Psoas muscle (tissue), 8 donors: ENCODE data around the gene TMED7. TPM values are rescaled to one million over a fixed set of nuclear protein-coding genes. Genes with fewer than 3 reads are reported as not detected.

Source experiments
- ATAC-seq, 4 donors: fragments of 200-7000 bp; cut with Tn5 transposase; one replicate each; pipeline ENCODE4 v1.9.1; 2020; ENCODE audit warnings: moderate library complexity in 3 of 4, mild to moderate bottlenecking in 2 of 4
- DNase-seq, 2 donors: peaks; one replicate each; pipeline ENCODE4 v3.0.0-alpha.2; 2020
- H3K27ac ChIP-seq: fragments of 200-600 bp; one replicate; pipeline ENCODE4 v1.8.0; 2022
- H3K27me3 ChIP-seq, 3 donors: fragments of 200-600 bp in 1 of 3; one replicate each; pipeline versions ENCODE4 v1.6.1 to v1.8.0; 2013 to 2022; ENCODE audit warnings: low read length in 2 of 3, mild to moderate bottlenecking in 2 of 3, moderate library complexity in 1 of 3; ENCODE audit not compliant: insufficient read depth in 3 of 3
- H3K36me3 ChIP-seq, 2 donors: fragments of 200-600 bp in 1 of 2; one replicate each; pipeline versions ENCODE4 v1.6.1 to v1.8.0; 2013 to 2022; ENCODE audit warnings: low read depth in 1 of 2, mild to moderate bottlenecking in 1 of 2, moderate library complexity in 1 of 2; ENCODE audit not compliant: insufficient read depth in 1 of 2
- H3K4me1 ChIP-seq: fragments of 200-600 bp; one replicate; pipeline ENCODE4 v1.8.0; 2022
- H3K4me3 ChIP-seq: fragments of 200-600 bp; one replicate; pipeline ENCODE4 v1.8.0; 2022; ENCODE audit warnings: mild to moderate bottlenecking
- H3K9me3 ChIP-seq: fragments of 200-600 bp; one replicate; pipeline ENCODE4 v1.8.0; 2022
- CTCF ChIP-seq: fragments of 200-600 bp; IDR thresholded peaks from one replicate; pipeline ENCODE4 v1.8.0; 2022; ENCODE audit warnings: antibody characterized with exemption
- WGBS, 3 donors: extraction: QIAGEN DNeasy Blood & Tissue Kit; methylation state at CpG; one replicate each; pipeline versions ENCODE4 v1.1.6 to v1.1.7; 2013; 5-methylcytosine and 5-hydroxymethylcytosine counted together
- intact Hi-C, 2 donors: fragments of 100-400 bp; cut with DNase I; formaldehyde crosslinking; loops; one replicate each; pipeline versions ENCODE4 v1.11.0 to v1.14.2; 2022
- polyA plus RNA-seq, 3 donors: library from polyadenylated mRNA; stranded (reverse); fragments of 200-250 nt; gene quantifications; one replicate each; pipeline ENCODE4 v1.2.3, GENCODE V29; 2013
- total RNA-seq, 4 donors: library from RNA; stranded (reverse); fragmentation: NEBNext Ultra II Directional in 2 of 4; extraction: Animal tissue kit (Norgen Biotek cat#: 25700) in 2 of 4; gene quantifications; one replicate each; pipeline versions ENCODE4 v1.2.1 to v1.2.4, GENCODE V29; 2021 to 2023
- donor health status: healthy with polysubstance abuse.
- donor health status: DM: no; HTN: no; CAD: no; lungs with moderate emphysema.
- donor health status: Bipolar disorder and iron deficiency.
- donor health status: healthy.
- donor health status: DM: yes; HTN: yes; CAD: no.
- donor health status: DM: no; HTN: no; CAD: no.
- donor health status: DM: no; HTN: no; CAD: no.
- donor health status: DM: yes; HTN: yes; CAD: no.

The TMED7 gene
- total and polyA plus RNA-seq, 7 donors: 18.3 to 59.0 (median 34.2) TPM

GRCh38 chr5:115585265-115585664, 40.6 kb downstream of the TMED7 start:
- TF ChIP-seq CTCF: no peak
- DNase-seq (no peak), ATAC-seq (no peak)
- Histone ChIP-seq H3K4me3 (no peak overlapping the region), H3K9me3 (no peaks in the 10 kb centered on the region), H3K36me3 (peaks cover 0 to 5% of the 10 kb centered on the region in 2 donors), H3K27ac (no peak overlapping the region), H3K27me3 (no peaks in the 10 kb centered on the region), H3K4me1 (peaks cover 15% of the 10 kb centered on the region)
- 73 to 97% (median 76%) methylated on average over 1 of the region's 1 CpG for WGBS, 3 donors
- intact Hi-C loops: loop anchor here (5.0 to 10.0 kb wide), 2 partner anchors 210 to 278 kb away; no protein-coding TSS in a partner anchor

- ATAC-seq: no peak
- Histone ChIP-seq H3K9me3 (no peaks in the 10 kb centered on the region), H3K4me3 (no peak overlapping the region), H3K27ac (no peak overlapping the region), H3K4me1 (peaks cover 13% of the 10 kb centered on the region), H3K27me3 (no peaks in the 10 kb centered on the region), H3K36me3 (peaks cover 0 to 5% of the 10 kb centered on the region in 2 donors)
- intact Hi-C loops: loop anchor here in 1 of 2 donors (10.0 kb wide), 1 partner anchor 210 kb away; no protein-coding TSS in a partner anchor
- no peak for TF ChIP-seq CTCF
- DNase-seq: no peak
- 79 to 87% (median 82%) methylated on average over 1 of the region's 1 CpG for WGBS, 3 donors
These were observed 41.3 kb downstream of the TMED7 start for GRCh38 chr5:115584501-115584900.

GRCh38 chr5:115583474-115583873, 42.4 kb downstream of the TMED7 start:
- no peak for TF ChIP-seq CTCF
- ATAC-seq (peak in 3 of 4 donors; percentile 60 to 80 (median 74)), DNase-seq (no peak)
- no peaks in the 10 kb centered on the region for H3K9me3 ChIP-seq
- WGBS, 3 donors: 57 to 65% (median 60%) methylated on average over 3 of the region's 3 CpGs
- peaks cover 3% of the 10 kb centered on the region for H3K4me1 ChIP-seq
- H3K27me3 ChIP-seq: no peaks in the 10 kb centered on the region
- peaks cover 0 to 5% of the 10 kb centered on the region in 2 donors for H3K36me3 ChIP-seq
- no peak overlapping the region for H3K4me3 ChIP-seq
- intact Hi-C loops: loop anchor here in 1 of 2 donors (10.0 kb wide), 1 partner anchor 209 kb away; no protein-coding TSS in a partner anchor
- no peak overlapping the region for H3K27ac ChIP-seq

GRCh38 chr5:115580941-115581340, 44.9 kb downstream of the TMED7 start:
- 78 to 97% (median 82%) methylated on average over 2 of the region's 2 CpGs for WGBS, 3 donors
- H3K27me3 ChIP-seq: no peaks in the 10 kb centered on the region
- DNase-seq (no peak), ATAC-seq (peak in 1 of 4 donors; percentile 49)
- peaks cover 3 to 5% of the 10 kb centered on the region in 2 donors for H3K36me3 ChIP-seq
- H3K9me3 ChIP-seq: no peaks in the 10 kb centered on the region
- intact Hi-C loops: loop anchor here in 1 of 2 donors (10.0 kb wide), 1 partner anchor 206 kb away; no protein-coding TSS in a partner anchor
- no peak overlapping the region for H3K27ac ChIP-seq
- no peak for TF ChIP-seq CTCF
- H3K4me3 ChIP-seq: no peak overlapping the region
- H3K4me1 ChIP-seq: no peaks in the 10 kb centered on the region

- H3K27ac ChIP-seq: no peak overlapping the region
- 81 to 86% (median 86%) methylated on average over 6 of the region's 6 CpGs for WGBS, 3 donors
These were observed 46.1 kb downstream of the TMED7 start for GRCh38 chr5:115579747-115580173.

More at GRCh38 chr5:115579747-115580173, 46.1 kb downstream of the TMED7 start:
- intact Hi-C loops: loop anchor here in 1 of 2 donors (10.0 kb wide), 1 partner anchor 205 kb away; no protein-coding TSS in a partner anchor
- H3K36me3 ChIP-seq: peaks cover 3 to 5% of the 10 kb centered on the region in 2 donors
- no peaks in the 10 kb centered on the region for H3K27me3 ChIP-seq
- H3K4me1 ChIP-seq: no peaks in the 10 kb centered on the region
- TF ChIP-seq CTCF: no peak
- no peak for DNase-seq
- H3K9me3 ChIP-seq: no peaks in the 10 kb centered on the region
- ATAC-seq: no peak
- H3K4me3 ChIP-seq: no peak overlapping the region
